Suppressor macrophage treated with lipopolysaccharide for 4 hours (primary cell): Measurements from ENCODE around the gene UNC5A.

Experiments
- DNase-seq: peaks from one replicate; pipeline ENCODE4 v3.0.0-alpha.2; 2020

UNC5A gene

GRCh38 chr5:176781638-176782570 lies 28.5 kb upstream of the UNC5A start:
- DNase-seq: no peak

GRCh38 chr5:176784218-176785165 lies 25.9 kb upstream of the UNC5A start:
- no peak for DNase-seq

GRCh38 chr5:176785184-176786145 lies 24.9 kb upstream of the UNC5A start:
- no peak for DNase-seq

- no peak for DNase-seq
Measured at GRCh38 chr5:176787676-176788075, 22.7 kb upstream of the UNC5A start.

- DNase-seq: no peak
Measured at GRCh38 chr5:176788091-176788490, 22.3 kb upstream of the UNC5A start.

GRCh38 chr5:176788941-176789872 lies 21.2 kb upstream of the UNC5A start:
- DNase-seq: no peak

- no peak for DNase-seq
Measured at GRCh38 chr5:176789873-176790615, 20.3 kb upstream of the UNC5A start.

- no peak for DNase-seq
Measured at GRCh38 chr5:176790941-176791340, 19.4 kb upstream of the UNC5A start.

GRCh38 chr5:176792655-176793342 lies 17.6 kb upstream of the UNC5A start:
- DNase-seq: no peak

GRCh38 chr5:176793343-176793699 lies 17.0 kb upstream of the UNC5A start:
- no peak for DNase-seq

GRCh38 chr5:176793736-176794135 lies 16.6 kb upstream of the UNC5A start:
- no peak for DNase-seq

GRCh38 chr5:176794509-176794908 lies 15.8 kb upstream of the UNC5A start:
- no peak for DNase-seq

- DNase-seq: no peak
Measured at GRCh38 chr5:176796411-176796810, 13.9 kb upstream of the UNC5A start.

- DNase-seq: no peak
Measured at GRCh38 chr5:176796970-176797369, 13.4 kb upstream of the UNC5A start.

GRCh38 chr5:176797456-176798050 lies 12.8 kb upstream of the UNC5A start:
- no peak for DNase-seq

- no peak for DNase-seq
Measured at GRCh38 chr5:176798086-176798876, 12.1 kb upstream of the UNC5A start.

- DNase-seq: no peak
Measured at GRCh38 chr5:176798949-176799348, 11.4 kb upstream of the UNC5A start.

GRCh38 chr5:176799488-176799887 lies 10.9 kb upstream of the UNC5A start:
- DNase-seq: no peak

GRCh38 chr5:176800024-176800423 lies 10.3 kb upstream of the UNC5A start:
- DNase-seq: no peak
